Testis (tissue), 5 donors: ENCODE data around the gene GUCY2D. TPM values are rescaled to one million over a fixed set of nuclear protein-coding genes. Genes with fewer than 3 reads are reported as not detected.
A peak's percentile ranks its signal among the peaks of the same experiment; 100 is the strongest.
"Not testable (repeated sequence)": the region's sequence is repeated elsewhere in the genome, so short reads cannot be mapped to it uniquely, and the experiment has no call there.

Source experiments
- DNase-seq: peaks from one replicate; pipeline ENCODE4 v3.0.0-alpha.2; 2019
- H3K27ac ChIP-seq, 2 donors: fragments of 200-600 bp; sonication (generic); one replicate each; pipeline ENCODE4 v1.5.1; 2019
- H3K27me3 ChIP-seq: fragments of 200-600 bp; sonication (generic); one replicate; pipeline ENCODE4 v1.5.1; 2019
- H3K36me3 ChIP-seq: fragments of 200-600 bp; sonication (generic); one replicate; pipeline ENCODE4 v1.5.1; 2017; ENCODE audit warnings: low read depth; ENCODE audit errors: missing control alignments
- H3K4me1 ChIP-seq: fragments of 200-600 bp; sonication (generic); one replicate; pipeline ENCODE4 v1.5.1; 2019
- H3K4me3 ChIP-seq, 2 donors: fragments of 200-600 bp; sonication (generic); one replicate each; pipeline ENCODE4 v1.5.1; 2017 to 2019
- H3K9me3 ChIP-seq: fragments of 200-600 bp; sonication (generic); one replicate; pipeline ENCODE4 v1.5.1; 2017
- POLR2A ChIP-seq: fragments of 450-650 bp; IDR thresholded peaks from one replicate; pipeline ENCODE4 v1.6.1; 2017; ENCODE audit warnings: antibody characterized with exemption, mild to moderate bottlenecking, moderate library complexity
- WGBS, 2 donors: methylation state at CpG; one replicate each; pipeline ENCODE4 v1.1.5; 2018; 5-methylcytosine and 5-hydroxymethylcytosine counted together
- intact Hi-C: fragments of 100-400 bp; cut with DNase I; formaldehyde crosslinking; loops from one replicate; pipeline ENCODE4 v1.15.1; 2023; ENCODE audit warnings: low total_unique reads
- long read RNA-seq, 2 donors: transcript quantifications; one replicate each; lab custom pipeline, GENCODE V29; 2026
- polyA plus RNA-seq: library from polyadenylated mRNA; stranded (reverse); fragments of 350-450 nt; fragmentation: Illumina TruSeq; extraction: RNeasy Lipid Tissue Mini Kit (QIAGEN cat#74804); gene quantifications from one replicate; pipeline ENCODE4 v1.2.3, GENCODE V29; 2014; ENCODE audit warnings: low read depth, low replicate concordance; ENCODE audit not compliant: insufficient read depth
- total RNA-seq, 2 donors: library from RNA; depleted of rRNA; stranded (reverse); fragments of >200 nt; gene quantifications; one replicate each; pipeline ENCODE4 v1.2.3, GENCODE V29; 2016
- TF ChIP-seq, protein P1 (sequence below), 3 experiments: fragments of 450-650 bp in 2 of 3; fragments of 200-600 bp in 1 of 3; sonication (generic) in 1 of 3; IDR thresholded peaks; one replicate each; pipeline ENCODE4 v1.5.1; 2016 to 2019; ENCODE audit warnings: antibody characterized with exemption in 3 of 3, mild to moderate bottlenecking in 2 of 3, moderate library complexity in 1 of 3

The GUCY2D gene
- 1 to 10 TPM; 1.3 to 1.7 TPM for total RNA-seq
- 2.4 TPM for polyA plus RNA-seq
- long read RNA-seq, donor 1: 0 reads
- long read RNA-seq, donor 2: 0 reads

DNA sequence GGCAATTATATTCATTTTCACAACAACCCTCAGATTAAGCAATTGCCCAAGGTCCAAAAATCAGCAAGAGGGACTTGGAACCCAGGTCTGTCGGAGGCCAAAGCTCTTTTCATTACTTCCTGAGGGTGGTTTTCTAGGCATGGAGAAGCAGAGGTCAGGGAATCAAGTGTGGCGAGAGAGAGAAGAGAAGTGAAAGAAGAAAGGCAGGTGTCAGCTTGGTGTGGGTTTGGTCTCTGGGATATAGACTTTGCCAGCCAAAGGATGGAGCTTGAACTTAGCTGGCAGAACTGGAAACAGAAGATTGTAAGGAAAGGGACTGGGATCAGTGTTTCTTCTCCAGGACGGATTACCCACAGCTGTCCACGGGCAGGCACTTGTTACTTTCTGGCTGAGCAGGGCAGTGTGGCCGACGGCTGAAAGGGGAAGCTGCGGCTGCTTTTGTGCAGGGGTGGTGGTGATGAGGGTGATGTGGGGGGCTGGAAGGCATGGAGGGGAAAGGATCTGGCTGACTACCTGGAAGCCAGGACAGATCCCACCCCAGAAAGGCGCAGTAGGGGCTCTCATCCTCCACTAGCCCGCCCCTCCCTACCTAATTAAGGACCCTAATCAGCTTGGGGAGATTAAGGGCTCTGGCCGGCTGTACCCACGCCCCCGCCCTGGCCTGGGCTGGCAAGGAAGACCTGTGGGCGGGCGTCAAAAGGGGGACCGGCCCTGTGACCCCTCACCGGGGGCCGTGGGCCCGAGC lies at the start of gene GUCY2D:
GUCY2D (plus strand) TSS at position 640 of the 745 bp plus-strand sequence. CDS start 433 bp downstream, outside the sequence.
- no peaks in the 10 kb centered on the region for H3K36me3 ChIP-seq
- peaks cover 4% of the 10 kb centered on the region for H3K4me1 ChIP-seq
- peak within 1 kb of the TSS; percentile 12 to 34 for H3K4me3 ChIP-seq
- H3K27ac ChIP-seq: no peak within 1 kb of the TSS
- DNase-seq: no peak
- H3K27me3 ChIP-seq: no peaks in the 10 kb centered on the region
- 17 to 20% methylated on average over 17 to 18 of the region's 18 CpGs for WGBS, 2 donors
- no peaks in the 10 kb centered on the region for H3K9me3 ChIP-seq
- TF ChIP-seq, protein P1, sequence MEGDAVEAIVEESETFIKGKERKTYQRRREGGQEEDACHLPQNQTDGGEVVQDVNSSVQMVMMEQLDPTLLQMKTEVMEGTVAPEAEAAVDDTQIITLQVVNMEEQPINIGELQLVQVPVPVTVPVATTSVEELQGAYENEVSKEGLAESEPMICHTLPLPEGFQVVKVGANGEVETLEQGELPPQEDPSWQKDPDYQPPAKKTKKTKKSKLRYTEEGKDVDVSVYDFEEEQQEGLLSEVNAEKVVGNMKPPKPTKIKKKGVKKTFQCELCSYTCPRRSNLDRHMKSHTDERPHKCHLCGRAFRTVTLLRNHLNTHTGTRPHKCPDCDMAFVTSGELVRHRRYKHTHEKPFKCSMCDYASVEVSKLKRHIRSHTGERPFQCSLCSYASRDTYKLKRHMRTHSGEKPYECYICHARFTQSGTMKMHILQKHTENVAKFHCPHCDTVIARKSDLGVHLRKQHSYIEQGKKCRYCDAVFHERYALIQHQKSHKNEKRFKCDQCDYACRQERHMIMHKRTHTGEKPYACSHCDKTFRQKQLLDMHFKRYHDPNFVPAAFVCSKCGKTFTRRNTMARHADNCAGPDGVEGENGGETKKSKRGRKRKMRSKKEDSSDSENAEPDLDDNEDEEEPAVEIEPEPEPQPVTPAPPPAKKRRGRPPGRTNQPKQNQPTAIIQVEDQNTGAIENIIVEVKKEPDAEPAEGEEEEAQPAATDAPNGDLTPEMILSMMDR (IDR thresholded peaks at IDR 0.05): no peak
- no peak for TF ChIP-seq POLR2A
- intact Hi-C loops: no loop called here

DNA sequence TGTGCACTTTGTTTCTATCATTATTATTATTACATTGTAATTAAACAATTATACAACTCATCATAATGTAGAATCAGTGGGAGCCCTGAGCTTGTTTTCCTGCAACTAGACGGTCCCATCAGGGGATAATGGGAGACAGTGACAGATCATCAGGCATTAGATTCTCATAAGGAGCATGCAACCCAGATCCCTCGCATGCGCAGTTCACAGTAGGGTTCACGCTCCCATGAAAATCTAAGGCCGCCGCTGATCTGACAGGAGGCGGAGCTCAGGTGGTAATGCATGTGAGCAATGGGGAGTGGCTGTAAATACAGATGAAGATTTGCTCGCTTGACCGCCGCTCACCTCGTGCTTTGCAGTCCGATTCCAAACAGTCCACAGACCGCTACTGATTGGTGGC lies 49.1 kb upstream of the GUCY2D start:
- WGBS, 2 donors: 74 to 81% methylated on average over 13 of the region's 13 CpGs
- H3K27ac ChIP-seq, H3K9me3 ChIP-seq, DNase-seq, H3K4me1 ChIP-seq, H3K27me3 ChIP-seq, H3K4me3 ChIP-seq, intact Hi-C loops, H3K36me3 ChIP-seq: not testable (repeated sequence)

DNA sequence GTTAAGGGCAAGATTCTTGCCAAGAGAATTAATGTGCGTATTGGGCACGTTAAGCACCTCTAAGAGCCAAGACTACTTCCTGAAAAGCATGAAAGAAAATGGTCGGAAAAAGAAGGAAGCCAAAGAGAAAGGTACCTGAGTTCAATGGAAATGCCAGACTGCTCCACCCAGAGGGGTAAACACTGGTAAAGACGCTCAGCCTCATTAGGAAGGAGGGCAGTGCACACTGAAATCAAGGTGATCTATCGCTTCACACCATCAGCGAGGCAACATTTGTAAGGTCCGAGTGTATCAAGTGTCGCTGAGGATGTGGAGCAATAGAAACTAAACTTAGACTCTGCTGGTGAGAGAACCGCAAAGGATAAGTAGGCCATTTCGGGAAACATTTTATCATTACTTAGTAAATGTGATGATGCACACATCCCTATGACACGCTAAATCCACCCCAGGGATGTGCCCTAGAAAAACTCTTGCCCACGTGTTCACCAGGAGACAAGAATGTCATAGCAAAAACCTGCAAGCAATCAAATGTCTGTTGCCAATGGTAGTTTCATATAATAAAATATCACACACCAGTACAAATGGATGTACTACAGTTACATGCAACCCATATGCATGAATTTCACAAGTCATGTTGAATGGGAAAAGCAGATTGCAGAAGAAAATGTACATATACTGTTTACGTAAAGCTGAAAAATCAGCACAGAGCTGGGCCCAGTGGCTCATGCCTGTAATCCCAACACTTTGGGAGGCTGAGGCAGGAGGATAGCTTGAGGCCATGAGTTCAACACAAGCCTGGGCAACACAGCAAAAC lies 46.8 kb upstream of the GUCY2D start:
- H3K27ac ChIP-seq: no peak overlapping the region
- DNase-seq: no peak

DNA sequence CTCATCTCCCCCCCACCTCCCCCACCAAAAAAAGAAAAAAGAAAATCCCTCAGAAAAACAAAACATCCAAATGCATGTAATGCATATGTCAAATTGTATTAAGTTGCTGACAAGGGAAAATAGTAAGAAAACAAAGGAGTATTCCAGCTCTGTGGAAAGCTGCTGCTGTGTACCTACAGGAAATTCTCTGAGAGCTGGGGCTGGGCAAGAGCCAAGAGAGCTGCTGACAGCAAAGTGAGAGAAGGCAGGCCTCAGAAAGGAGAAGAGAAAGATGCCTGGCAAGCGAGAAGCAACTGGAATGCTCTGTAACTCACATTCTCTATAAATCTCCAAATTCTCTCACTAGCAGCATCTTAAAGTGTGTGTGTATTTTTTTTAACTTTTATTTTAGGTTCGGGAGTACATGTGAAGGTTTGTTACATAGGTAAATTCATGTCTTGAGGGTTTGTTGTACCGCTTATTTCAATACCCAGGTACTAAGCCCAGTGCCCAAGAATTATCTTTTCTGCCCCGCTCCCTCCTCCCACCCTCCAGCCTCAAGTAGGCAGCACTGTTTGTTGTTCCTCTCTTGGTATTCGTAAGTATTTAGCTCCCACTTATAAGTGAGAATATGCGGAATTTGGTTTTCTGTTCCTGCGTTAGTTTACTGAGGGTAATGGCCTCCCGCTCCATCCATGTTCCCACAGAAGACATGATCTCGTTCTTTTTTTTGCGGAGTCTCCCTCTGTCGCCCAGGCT lies 46.0 kb upstream of the GUCY2D start:
- DNase-seq: peak; percentile 22
- TF ChIP-seq, protein P1 (IDR thresholded peaks at IDR 0.05): no peak
- no peak for TF ChIP-seq POLR2A

More for the DNA sequence above, 46.8 kb upstream of the GUCY2D start:
- H3K4me1 ChIP-seq: no peaks in the 10 kb centered on the region
- no peak for TF ChIP-seq POLR2A
- TF ChIP-seq, protein P1 (IDR thresholded peaks at IDR 0.05): no peak
- H3K9me3 ChIP-seq: no peaks in the 10 kb centered on the region
- H3K4me3 ChIP-seq: no peak overlapping the region
- no peaks in the 10 kb centered on the region for H3K36me3 ChIP-seq
- no peaks in the 10 kb centered on the region for H3K27me3 ChIP-seq
- intact Hi-C loops: no loop called here
- 85% methylated on average over 13 of the region's 13 CpGs for WGBS, 2 donors

More for the DNA sequence above, 46.0 kb upstream of the GUCY2D start:
- Histone ChIP-seq H3K36me3 (no peaks in the 10 kb centered on the region), H3K4me1 (no peaks in the 10 kb centered on the region), H3K27ac (no peak overlapping the region), H3K4me3 (no peak overlapping the region), H3K27me3 (no peaks in the 10 kb centered on the region), H3K9me3 (no peaks in the 10 kb centered on the region)
- intact Hi-C loops: no loop called here
- 64 to 66% methylated on average over 11 of the region's 11 CpGs for WGBS, 2 donors
